Mesenchymal stem cell (in vitro differentiated cells and primary cell): ENCODE measurements around the gene IYD.

ENCODE experiments used
- DNase-seq: peaks from one replicate; pipeline ENCODE4 v3.0.0-alpha.2; 2013
- H2AFZ ChIP-seq: one replicate; pipeline ENCODE4 v1.6.1; 2013; ENCODE audit warnings: low read depth, mild to moderate bottlenecking, control low read depth, inconsistent platforms, low read length, moderate library complexity
- H2AK5ac ChIP-seq: 2 replicates; pipeline ENCODE4 v1.6.1; 2013; ENCODE audit warnings: low read length, moderate library complexity, mild to moderate bottlenecking, inconsistent platforms; ENCODE audit not compliant: severe bottlenecking
- H2BK120ac ChIP-seq: one replicate; pipeline ENCODE4 v1.6.1; 2013; ENCODE audit warnings: low read depth, mild to moderate bottlenecking, inconsistent platforms, low read length, moderate library complexity
- H2BK12ac ChIP-seq, 2 experiments: one replicate each; pipeline ENCODE4 v1.6.1; 2013; ENCODE audit warnings: inconsistent platforms in 2 of 2, low read length in 2 of 2, mild to moderate bottlenecking in 2 of 2, moderate library complexity in 2 of 2, control low read depth in 1 of 2
- H2BK15ac ChIP-seq: one replicate; pipeline ENCODE4 v1.6.1; 2013; ENCODE audit warnings: mild to moderate bottlenecking, low read depth, inconsistent platforms; ENCODE audit not compliant: poor library complexity, severe bottlenecking
- H2BK5ac ChIP-seq: 2 replicates; pipeline ENCODE4 v1.6.1; 2013; ENCODE audit warnings: low read depth, mild to moderate bottlenecking, low read length, control low read depth, inconsistent platforms; ENCODE audit not compliant: poor library complexity, severe bottlenecking
- H3K14ac ChIP-seq, 2 experiments: one replicate each; pipeline ENCODE4 v1.6.1; 2013; ENCODE audit warnings: inconsistent platforms in 2 of 2, low read length in 2 of 2, control low read depth in 1 of 2, mild to moderate bottlenecking in 1 of 2, moderate library complexity in 1 of 2
- H3K18ac ChIP-seq, 2 experiments: one replicate each; pipeline ENCODE4 v1.6.1; 2013; ENCODE audit warnings: inconsistent platforms in 2 of 2, low read length in 2 of 2, control low read depth in 1 of 2, low read depth in 1 of 2, mild to moderate bottlenecking in 1 of 2
- H3K23ac ChIP-seq, 2 experiments: one replicate each; pipeline ENCODE4 v1.6.1; 2013; ENCODE audit warnings: inconsistent platforms in 2 of 2, low read length in 2 of 2, mild to moderate bottlenecking in 2 of 2, moderate library complexity in 2 of 2, control low read depth in 1 of 2
- H3K27ac ChIP-seq: 2 replicates; pipeline ENCODE4 v1.5.1; 2013; ENCODE audit warnings: mild to moderate bottlenecking, moderate library complexity, low read length, control low read depth, inconsistent platforms; ENCODE audit not compliant: poor library complexity, severe bottlenecking
- H3K27me3 ChIP-seq, 2 experiments: 2 replicates each; pipeline versions ENCODE4 v1.6.1 to v1.7.0; 2013; ENCODE audit warnings: low read length in 2 of 2, mild to moderate bottlenecking in 2 of 2, moderate library complexity in 2 of 2, control low read depth in 1 of 2, inconsistent platforms in 1 of 2; ENCODE audit not compliant: control insufficient read depth in 1 of 2, insufficient read depth in 1 of 2
- H3K36me3 ChIP-seq, 2 experiments: 2 replicates each; pipeline versions ENCODE4 v1.6.1 to v1.7.0; 2013; ENCODE audit warnings: low read length in 2 of 2, control low read depth in 1 of 2, inconsistent platforms in 1 of 2, low read depth in 1 of 2, mild to moderate bottlenecking in 1 of 2; ENCODE audit not compliant: insufficient read depth in 2 of 2, control insufficient read depth in 1 of 2
- H3K4ac ChIP-seq, 2 experiments: one replicate each; pipeline ENCODE4 v1.6.1; 2013; ENCODE audit warnings: inconsistent platforms in 2 of 2, low read length in 2 of 2, mild to moderate bottlenecking in 2 of 2, moderate library complexity in 2 of 2, control low read depth in 1 of 2, low read depth in 1 of 2
- H3K4me1 ChIP-seq: 2 replicates; pipeline ENCODE4 v1.6.1; 2013; ENCODE audit warnings: low read depth, low read length, control low read depth; ENCODE audit not compliant: control insufficient read depth, insufficient read depth
- H3K4me2 ChIP-seq: 2 replicates; pipeline ENCODE4 v1.6.1; 2013; ENCODE audit warnings: low read length, mild to moderate bottlenecking, inconsistent platforms; ENCODE audit not compliant: poor library complexity, severe bottlenecking
- H3K4me3 ChIP-seq, 2 experiments: 2 replicates each; pipeline versions ENCODE4 v1.5.1 to v1.7.0; 2013; ENCODE audit warnings: low read length in 2 of 2, mild to moderate bottlenecking in 2 of 2, control low read depth in 1 of 2, low read depth in 1 of 2; ENCODE audit not compliant: insufficient read depth in 1 of 2
- H3K79me1 ChIP-seq: replicated peaks from 2 replicates; pipeline ENCODE4 v1.6.1; 2013; ENCODE audit warnings: mild to moderate bottlenecking, control low read depth, low read length, inconsistent platforms; ENCODE audit not compliant: poor library complexity, severe bottlenecking
- H3K9ac ChIP-seq: 2 replicates; pipeline ENCODE4 v1.7.0; 2013; ENCODE audit warnings: mild to moderate bottlenecking, low read length, moderate library complexity
- H3K9me3 ChIP-seq: 2 replicates; pipeline ENCODE4 v1.7.0; 2013; ENCODE audit warnings: mild to moderate bottlenecking, low read length; ENCODE audit not compliant: control insufficient read depth
- H4K8ac ChIP-seq: one replicate; pipeline ENCODE4 v1.6.1; 2013; ENCODE audit warnings: inconsistent platforms, mild to moderate bottlenecking, low read length, moderate library complexity
- H4K91ac ChIP-seq: one replicate; pipeline ENCODE4 v1.6.1; 2013; ENCODE audit warnings: mild to moderate bottlenecking, low read length, inconsistent platforms
- WGBS: methylation state at CpG from one replicate; pipeline ENCODE4 v1.1.7; 2013; ENCODE audit warnings: mixed read lengths; 5-methylcytosine and 5-hydroxymethylcytosine counted together

The IYD gene

DNA sequence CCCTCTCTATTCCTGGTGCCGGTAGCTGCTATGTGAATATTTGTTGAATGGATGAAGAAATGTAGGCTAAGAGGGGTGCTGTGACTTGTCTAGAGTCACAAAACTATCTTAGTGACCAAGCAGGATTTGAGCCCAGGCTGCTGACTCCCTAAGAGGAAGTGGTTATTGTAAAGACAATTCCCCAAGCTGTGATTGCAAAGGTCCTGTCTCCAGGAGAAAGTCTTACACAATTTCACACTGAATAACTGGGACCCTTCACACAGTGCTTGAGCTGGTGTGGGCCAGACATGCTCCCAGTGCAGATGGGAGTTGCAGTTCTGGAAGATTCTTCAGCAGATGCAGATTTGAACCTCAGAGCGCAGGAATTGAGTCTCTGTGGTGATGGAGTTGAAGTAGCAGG is 38.1 kb downstream of the IYD start:
- Histone ChIP-seq H2BK5ac (no peak overlapping the region), H3K27me3 (peaks cover 16 to 17% of the 10 kb centered on the region in 2 experiments), H3K36me3 (no peaks in the 10 kb centered on the region), H3K79me1 (no peaks in the 10 kb centered on the region), H2BK15ac (no peak overlapping the region), H3K18ac (no peak overlapping the region), H3K9ac (no peak overlapping the region), H3K4me2 (no peak overlapping the region), H3K4ac (no peak overlapping the region), H3K4me1 (peaks cover 7% of the 10 kb centered on the region), H2BK120ac (no peak overlapping the region), H4K8ac (no peak overlapping the region), H2AFZ (no peak overlapping the region), H2AK5ac (no peak overlapping the region), H4K91ac (no peak overlapping the region), H3K23ac (no peak overlapping the region), H2BK12ac (no peak overlapping the region), H3K27ac (no peak overlapping the region), H3K14ac (no peak overlapping the region), H3K4me3 (no peak overlapping the region), H3K9me3 (no peaks in the 10 kb centered on the region)
- no peak for DNase-seq
- WGBS, result 92% methylated on average over 1 of the region's 2 CpGs

DNA sequence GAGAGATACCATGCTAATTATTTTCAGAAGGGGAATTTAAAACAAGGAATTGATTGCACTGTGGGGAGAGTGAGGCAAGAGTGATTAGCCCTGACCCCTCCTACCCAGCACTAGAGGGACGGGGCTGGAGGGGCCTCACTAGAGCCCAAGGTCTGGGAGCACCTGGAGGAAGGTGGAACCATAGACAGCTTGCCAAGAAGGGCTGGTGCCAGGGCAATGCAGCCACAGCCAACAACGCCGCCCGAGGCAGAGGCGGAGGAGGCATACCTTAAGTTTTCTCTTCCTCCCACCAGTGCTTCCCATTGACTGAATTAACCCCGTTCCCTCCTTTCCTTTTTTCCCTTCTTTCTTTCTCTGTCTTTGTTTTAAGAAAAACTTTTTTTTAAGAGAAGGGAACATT is 40.0 kb downstream of the IYD start:
- Histone ChIP-seq H3K79me1 (no peaks in the 10 kb centered on the region), H3K27ac (no peak overlapping the region), H2BK15ac (no peak overlapping the region), H2AK5ac (no peak overlapping the region), H2BK5ac (no peak overlapping the region), H3K4ac (no peak overlapping the region), H3K4me1 (peaks cover 4% of the 10 kb centered on the region), H3K9me3 (no peaks in the 10 kb centered on the region), H3K9ac (no peak overlapping the region), H3K18ac (no peak overlapping the region), H3K14ac (no peak overlapping the region), H3K27me3 (peaks cover 17 to 19% of the 10 kb centered on the region in 2 experiments), H2BK12ac (no peak overlapping the region), H4K8ac (no peak overlapping the region), H3K4me2 (no peak overlapping the region), H3K4me3 (no peak overlapping the region), H2AFZ (no peak overlapping the region), H3K23ac (no peak overlapping the region), H2BK120ac (no peak overlapping the region), H3K36me3 (no peaks in the 10 kb centered on the region), H4K91ac (no peak overlapping the region)
- 86% methylated on average over 4 of the region's 6 CpGs for WGBS
- no peak for DNase-seq

DNA sequence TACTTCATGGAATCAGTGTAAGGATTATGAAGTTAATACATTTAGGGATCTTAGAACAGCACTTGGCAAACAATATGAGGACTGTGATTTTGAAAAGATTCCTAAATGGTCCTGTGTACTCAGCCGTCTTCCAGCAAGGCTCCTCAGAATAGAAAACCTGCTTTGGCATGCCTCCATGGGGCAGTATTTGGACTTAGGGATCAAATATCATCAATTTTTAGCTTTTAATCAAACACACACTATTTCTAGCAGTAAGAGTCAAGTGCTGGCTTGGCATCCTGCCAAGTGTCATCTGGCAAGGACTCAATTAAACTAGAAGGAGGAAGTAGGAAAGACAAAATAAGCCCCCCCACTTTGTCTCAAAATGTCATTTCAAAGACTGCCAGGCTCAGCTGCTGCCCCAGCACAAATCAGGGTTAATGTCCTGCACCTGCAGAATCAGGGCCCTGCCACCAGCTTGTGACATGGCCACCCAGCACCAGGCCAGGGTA is 40.8 kb downstream of the IYD start:
- no peak overlapping the region for H3K14ac ChIP-seq
- no peak overlapping the region for H3K23ac ChIP-seq
- no peak overlapping the region for H2AK5ac ChIP-seq
- no peak for DNase-seq
- no peaks in the 10 kb centered on the region for H3K9me3 ChIP-seq
- peaks cover 4% of the 10 kb centered on the region for H3K4me1 ChIP-seq
- no peak overlapping the region for H3K9ac ChIP-seq
- 100% methylated on average over 1 of the region's 1 CpG for WGBS
- H2BK15ac ChIP-seq, result no peak overlapping the region
- no peak overlapping the region for H3K27ac ChIP-seq
- no peak overlapping the region for H4K91ac ChIP-seq
- no peaks in the 10 kb centered on the region for H3K79me1 ChIP-seq
- peaks cover 18 to 19% of the 10 kb centered on the region in 2 experiments for H3K27me3 ChIP-seq
- H2AFZ ChIP-seq, result no peak overlapping the region
- no peak overlapping the region for H2BK5ac ChIP-seq
- no peak overlapping the region for H4K8ac ChIP-seq
- H3K18ac ChIP-seq, result peak overlapping the region in 1 of 2 experiments; percentile 48
- no peak overlapping the region for H3K4me3 ChIP-seq
- no peak overlapping the region for H2BK120ac ChIP-seq
- H2BK12ac ChIP-seq, result no peak overlapping the region
- H3K4me2 ChIP-seq, result no peak overlapping the region
- no peak overlapping the region for H3K4ac ChIP-seq
- H3K36me3 ChIP-seq, result no peaks in the 10 kb centered on the region

GRCh38 chr6:150410399-150410798 is 41.6 kb downstream of the IYD start:
- Histone ChIP-seq H3K4me1 (peaks cover 4% of the 10 kb centered on the region), H3K18ac (no peak overlapping the region), H3K9me3 (no peaks in the 10 kb centered on the region), H4K8ac (no peak overlapping the region), H2BK5ac (no peak overlapping the region), H3K4me2 (no peak overlapping the region), H3K4ac (no peak overlapping the region), H2AK5ac (no peak overlapping the region), H4K91ac (no peak overlapping the region), H3K27me3 (peaks cover 19 to 21% of the 10 kb centered on the region in 2 experiments), H3K79me1 (no peaks in the 10 kb centered on the region), H3K4me3 (no peak overlapping the region), H3K36me3 (no peaks in the 10 kb centered on the region), H2BK15ac (no peak overlapping the region), H3K27ac (no peak overlapping the region), H3K9ac (no peak overlapping the region), H2BK12ac (no peak overlapping the region), H2AFZ (no peak overlapping the region), H3K23ac (no peak overlapping the region), H2BK120ac (no peak overlapping the region), H3K14ac (no peak overlapping the region)
- WGBS, result 81% methylated on average over 3 of the region's 4 CpGs
- DNase-seq, result no peak
